SK-N-SH (cell line): Measurements from ENCODE around the gene UBE2R2. TPM values are rescaled to one million over a fixed set of nuclear protein-coding genes. Genes with fewer than 3 reads are reported as not detected.
"Not testable (repeated sequence)": the region's sequence is repeated elsewhere in the genome, so short reads cannot be mapped to it uniquely, and the experiment has no call there.

ENCODE experiments used
- CTCF ChIA-PET: fragments of 300-600, 350-600 bp; formaldehyde crosslinking; extraction: SDS; loops from one replicate; lab custom pipeline; 2021; lab: Yijun Ruan, JAX
- POLR2A ChIA-PET: fragments of 350-600 bp; sonication (Branson Sonifier 250); formaldehyde crosslinking; extraction: SDS; loops from one replicate; lab custom pipeline; 2020; ENCODE audit warnings: antibody characterized with exemption, inconsistent platforms; lab: Yijun Ruan, JAX
- DNase-seq: peaks from one replicate; pipeline ENCODE4 v3.0.0; 2012
- H2AFZ ChIP-seq: fragments of 200-600 bp; sonication (generic); 2 replicates; pipeline ENCODE4 v1.8.1; 2016; ENCODE audit warnings: antibody characterized with exemption, mild to moderate bottlenecking, low read depth
- H3F3A ChIP-seq: fragments of 200-600 bp; sonication (generic); replicated peaks from 2 replicates; pipeline ENCODE3; 2016; ENCODE audit warnings: antibody characterized with exemption, mild to moderate bottlenecking; ENCODE audit not compliant: insufficient read depth
- H3K27ac ChIP-seq, 2 experiments: fragments of 200-500 bp in 1 of 2; fragments of 200-600 bp in 1 of 2; sonication (Bioruptor generic) in 1 of 2; sonication (generic), shearing (Covaris generic) in 1 of 2; 2 replicates each; pipeline versions ENCODE4 v1.5.1 to v1.6.1; 2014 to 2016; ENCODE audit warnings: low read depth in 2 of 2, inconsistent platforms in 1 of 2, low read length in 1 of 2, mild to moderate bottlenecking in 1 of 2, mixed read lengths in 1 of 2
- H3K27me3 ChIP-seq: fragments of 200-600 bp; sonication (generic), shearing (Covaris generic); 2 replicates; pipeline ENCODE4 v1.6.1; 2016; ENCODE audit warnings: mixed run types; ENCODE audit not compliant: insufficient read depth
- H3K36me3 ChIP-seq, 2 experiments: fragments of 200-500 bp in 1 of 2; fragments of 200-600 bp in 1 of 2; sonication (Bioruptor generic) in 1 of 2; sonication (generic) in 1 of 2; replicated peaks in 1 of 2; 2 replicates each; pipeline versions ENCODE3 to v1.5.1; 2014 to 2016; ENCODE audit warnings: low read length in 1 of 2, mild to moderate bottlenecking in 1 of 2; ENCODE audit not compliant: insufficient read depth in 2 of 2, control insufficient read depth in 1 of 2
- H3K4me1 ChIP-seq, 2 experiments: fragments of 200-500 bp in 1 of 2; fragments of 200-600 bp in 1 of 2; sonication (Bioruptor generic) in 1 of 2; sonication (generic), shearing (Covaris generic) in 1 of 2; 2 replicates each; pipeline versions ENCODE4 v1.5.1 to v1.6.1; 2014 to 2016; ENCODE audit warnings: low read depth in 1 of 2, low read length in 1 of 2, mixed run types in 1 of 2; ENCODE audit not compliant: insufficient read depth in 2 of 2, control insufficient read depth in 1 of 2
- H3K4me2 ChIP-seq: fragments of 200-600 bp; sonication (generic), shearing (Covaris generic); 2 replicates; pipeline ENCODE4 v1.6.1; 2017; ENCODE audit warnings: mixed run types
- H3K4me3 ChIP-seq, 2 experiments: fragments of 200-500 bp in 1 of 2; fragments of 200-600 bp in 1 of 2; sonication (Bioruptor generic) in 1 of 2; sonication (generic), shearing (Covaris generic) in 1 of 2; 2 replicates each; pipeline versions ENCODE4 v1.5.1 to v1.8.1; 2014 to 2016; ENCODE audit warnings: low read depth in 2 of 2, inconsistent platforms in 1 of 2, low read length in 1 of 2, mild to moderate bottlenecking in 1 of 2, mixed read lengths in 1 of 2, moderate library complexity in 1 of 2
- H3K79me2 ChIP-seq: fragments of 200-600 bp; sonication (generic); 2 replicates; pipeline ENCODE4 v1.8.1; 2017; ENCODE audit warnings: mild to moderate bottlenecking; ENCODE audit not compliant: insufficient read depth
- H3K9ac ChIP-seq: fragments of 200-600 bp; sonication (generic); 2 replicates; pipeline ENCODE4 v1.6.1; 2017; ENCODE audit warnings: mixed run types
- H3K9me2 ChIP-seq: fragments of 200-600 bp; sonication (generic); 2 replicates; pipeline ENCODE4 v1.6.1; 2017; ENCODE audit warnings: mixed run types
- H3K9me3 ChIP-seq: fragments of 200-600 bp; sonication (generic); 2 replicates; pipeline ENCODE4 v1.6.1; 2017; ENCODE audit warnings: mixed run types, mild to moderate bottlenecking, moderate library complexity
- H4K20me1 ChIP-seq: fragments of 200-600 bp; sonication (generic); 2 replicates; pipeline ENCODE4 v1.6.1; 2017; ENCODE audit warnings: mild to moderate bottlenecking, mixed run types; ENCODE audit not compliant: insufficient read depth
- ELF1 ChIP-seq: IDR thresholded peaks from 2 replicates; pipeline ENCODE4 v1.4.0; 2012
- EP300 ChIP-seq, 2 experiments: IDR thresholded peaks; 2 replicates each; pipeline versions ENCODE4 v1.4.0 to v1.6.1; 2012; ENCODE audit warnings: borderline replicate concordance in 1 of 2, low read depth in 1 of 2, low read length in 1 of 2
- FOSL2 ChIP-seq: IDR thresholded peaks from 2 replicates; pipeline ENCODE4 v1.4.0; 2012; ENCODE audit warnings: low read depth, mild to moderate bottlenecking, moderate library complexity, borderline replicate concordance
- FOXM1 ChIP-seq: IDR thresholded peaks from 2 replicates; pipeline ENCODE4 v1.4.0; 2012; ENCODE audit warnings: low read depth, mild to moderate bottlenecking
- GABPA ChIP-seq: IDR thresholded peaks from 2 replicates; pipeline ENCODE4 v1.4.0; 2012; ENCODE audit warnings: low read depth, mild to moderate bottlenecking
- GATA2 ChIP-seq: sonication (generic); formaldehyde crosslinking; IDR thresholded peaks from 2 replicates; pipeline ENCODE4 v1.5.0; 2020; ENCODE audit warnings: mild to moderate bottlenecking, missing genetic modification reagents
- IRF3 ChIP-seq: fragments of 150-350 bp; IDR thresholded peaks from 2 replicates; pipeline ENCODE4 v1.6.1; 2016; ENCODE audit warnings: mild to moderate bottlenecking, low read depth, low read length
- JUND ChIP-seq: IDR thresholded peaks from 2 replicates; pipeline ENCODE4 v1.4.0; 2012
- MAX ChIP-seq: IDR thresholded peaks from 2 replicates; pipeline ENCODE4 v1.4.0; 2012; ENCODE audit warnings: low read depth
- MEF2A ChIP-seq: IDR thresholded peaks from 2 replicates; pipeline ENCODE4 v1.4.0; 2012; ENCODE audit warnings: low read depth, borderline replicate concordance
- NFIC ChIP-seq: IDR thresholded peaks from 2 replicates; pipeline ENCODE4 v1.4.0; 2012; ENCODE audit warnings: borderline replicate concordance
- NRF1 ChIP-seq: IDR thresholded peaks from 2 replicates; pipeline ENCODE4 v1.6.1; 2012; ENCODE audit warnings: low read depth, mild to moderate bottlenecking, low read length
- PBX3 ChIP-seq: IDR thresholded peaks from 2 replicates; pipeline ENCODE4; 2012
- POLR2AphosphoS5 ChIP-seq: IDR thresholded peaks from 2 replicates; pipeline ENCODE4 v1.6.1; 2012; ENCODE audit warnings: low read depth, low read length
- RFX5 ChIP-seq: IDR thresholded peaks from 2 replicates; pipeline ENCODE4 v1.6.1; 2012; ENCODE audit warnings: mild to moderate bottlenecking, improper control_type of control experiment, low read length
- TCF12 ChIP-seq: IDR thresholded peaks from 2 replicates; pipeline ENCODE4 v1.4.0; 2012
- TEAD4 ChIP-seq: IDR thresholded peaks from 2 replicates; pipeline ENCODE4 v1.4.0; 2012; ENCODE audit warnings: mild to moderate bottlenecking, borderline replicate concordance; ENCODE audit not compliant: insufficient read depth
- USF2 ChIP-seq: fragments of 150-350 bp; IDR thresholded peaks from 2 replicates; pipeline ENCODE4 v1.6.1; 2017; ENCODE audit warnings: antibody characterized with exemption, low read length, low read depth, borderline replicate concordance
- YY1 ChIP-seq: IDR thresholded peaks from 2 replicates; pipeline ENCODE4 v1.4.0; 2012; ENCODE audit warnings: low read depth, mild to moderate bottlenecking
- WGBS: methylation state at CpG from one replicate; pipeline ENCODE4 v1.1.6; 2017; ENCODE audit warnings: low lambda C conversion rate; 5-methylcytosine and 5-hydroxymethylcytosine counted together
- polyA plus RNA-seq, 3 experiments: library from polyadenylated mRNA; depleted of rRNA; stranded (reverse); fragments of >200 nt; gene quantifications; 2 replicates each; pipeline ENCODE4 v1.2.3, GENCODE V29; 2012

UBE2R2 gene
- polyA plus RNA-seq, 1 of the 3 experiments (the other 2 are of a cell fraction) = 19.7 TPM

- Histone ChIP-seq H2AFZ (no peak within 1 kb of the TSS), H3K27me3 (no peaks in the 10 kb centered on the region), H3K27ac (no peak within 1 kb of the TSS), H3K36me3 (peaks cover 0 to 3% of the 10 kb centered on the region in 2 experiments), H3K9me3 (no peaks in the 10 kb centered on the region), H3F3A (no peaks in the 10 kb centered on the region), H3K9me2 (no peaks in the 10 kb centered on the region), H3K9ac (no peak within 1 kb of the TSS), H3K4me3 (no peak within 1 kb of the TSS), H3K79me2 (no peaks in the 10 kb centered on the region), H3K4me1 (peaks cover 0 to 7% of the 10 kb centered on the region in 2 experiments; a peak in 2 of 4 replicates), H3K4me2 (no peak within 1 kb of the TSS), H4K20me1 (no peaks in the 10 kb centered on the region)
- WGBS = 78% methylated on average over 4 of the region's 4 CpGs
- DNase-seq = no peak
- CTCF ChIA-PET = interaction anchor here (1.1 to 1.2 kb wide), 2 partner anchors 16 to 18 kb away, joined by 4 to 9 read pairs; no protein-coding TSS in a partner anchor
- TF ChIP-seq ELF1 (no peak), FOSL2 (no peak), TCF12 (no peak), YY1 (no peak), USF2 (no peak), GABPA (no peak), NRF1 (no peak), EP300 (IDR thresholded peaks at IDR 0.05; ENCODE audit: borderline replicate concordance in 1 of 2, low read depth in 1 of 2, low read length in 1 of 2) (no peak), FOXM1 (no peak), NFIC (no peak), JUND (no peak)
- POLR2A ChIA-PET = no interaction called here
Observed at GRCh38 chr9:33795281-33795680, 21.7 kb upstream of the UBE2R2 start, which contains the start of gene PRSS3. PRSS3 (plus strand) TSS chr9:33795561; CDS start chr9:33795574, 13 bp downstream.

- no peak for TF ChIP-seq PBX3
- no peak for TF ChIP-seq FOXM1
- TF ChIP-seq TEAD4 = no peak
- TF ChIP-seq POLR2AphosphoS5 = no peak
- no peak for TF ChIP-seq MEF2A
- TF ChIP-seq MAX = no peak
- TF ChIP-seq GATA2 (CRISPR knock-in tag) = no peak
- no peak for TF ChIP-seq IRF3
- TF ChIP-seq RFX5 = no peak
- no peak overlapping the region for H3K9ac ChIP-seq
- H3K9me2 ChIP-seq = no peaks in the 10 kb centered on the region
- 64% methylated on average over 4 of the region's 4 CpGs for whole genome bisulfite sequencing
- no peak for DNase-seq
- no peak overlapping the region for H2AFZ ChIP-seq
- H3F3A ChIP-seq = no peaks in the 10 kb centered on the region
- ChIA-PET POLR2A (no interaction called here), CTCF (interaction anchor here (1.1 to 1.2 kb wide), 2 partner anchors 17 to 18 kb away, joined by 4 to 9 read pairs; no protein-coding TSS in a partner anchor)
- H3K27ac ChIP-seq = no peak overlapping the region
- H3K79me2 ChIP-seq = no peaks in the 10 kb centered on the region
- H4K20me1 ChIP-seq = no peaks in the 10 kb centered on the region
- H3K9me3 ChIP-seq = no peaks in the 10 kb centered on the region
- H3K36me3 ChIP-seq = peaks cover 0 to 3% of the 10 kb centered on the region in 2 experiments
- H3K4me2 ChIP-seq = no peak overlapping the region
- H3K27me3 ChIP-seq = no peaks in the 10 kb centered on the region
- peaks cover 0 to 10% of the 10 kb centered on the region in 2 experiments; a peak in 2 of 4 replicates for H3K4me1 ChIP-seq
- no peak overlapping the region for H3K4me3 ChIP-seq
Observed at GRCh38 chr9:33795819-33796218, 21.1 kb upstream of the UBE2R2 start.

- not testable (repeated sequence) for H3K4me3 ChIP-seq
Observed at GRCh38 chr9:33796679-33797078, 20.3 kb upstream of the UBE2R2 start.

More at GRCh38 chr9:33796679-33797078, 20.3 kb upstream of the UBE2R2 start:
- H2AFZ ChIP-seq, POLR2A ChIA-PET, H3K4me2 ChIP-seq, DNase-seq, H3K36me3 ChIP-seq, H3F3A ChIP-seq, H4K20me1 ChIP-seq, H3K4me1 ChIP-seq, H3K9ac ChIP-seq, H3K79me2 ChIP-seq, H3K27me3 ChIP-seq, H3K9me3 ChIP-seq, H3K9me2 ChIP-seq, H3K27ac ChIP-seq: not testable (repeated sequence)
- CTCF ChIA-PET = interaction anchor here (1.9 kb wide), 1 partner anchor 17 kb away, joined by 8 read pairs; no protein-coding TSS in a partner anchor
- WGBS = 75% methylated on average over 5 of the region's 5 CpGs
